HG03025 (cell line): Measurements from ENCODE around the gene NTM.

ENCODE experiments used
- ATAC-seq: cut with Tn5 transposase; IDR thresholded peaks from one replicate; pipeline ENCODE4 v1.9.1; 2021; ENCODE audit warnings: mild to moderate bottlenecking, moderate library complexity; ENCODE audit not compliant: unreplicated experiment, low FRiP score

Gene NTM

DNA sequence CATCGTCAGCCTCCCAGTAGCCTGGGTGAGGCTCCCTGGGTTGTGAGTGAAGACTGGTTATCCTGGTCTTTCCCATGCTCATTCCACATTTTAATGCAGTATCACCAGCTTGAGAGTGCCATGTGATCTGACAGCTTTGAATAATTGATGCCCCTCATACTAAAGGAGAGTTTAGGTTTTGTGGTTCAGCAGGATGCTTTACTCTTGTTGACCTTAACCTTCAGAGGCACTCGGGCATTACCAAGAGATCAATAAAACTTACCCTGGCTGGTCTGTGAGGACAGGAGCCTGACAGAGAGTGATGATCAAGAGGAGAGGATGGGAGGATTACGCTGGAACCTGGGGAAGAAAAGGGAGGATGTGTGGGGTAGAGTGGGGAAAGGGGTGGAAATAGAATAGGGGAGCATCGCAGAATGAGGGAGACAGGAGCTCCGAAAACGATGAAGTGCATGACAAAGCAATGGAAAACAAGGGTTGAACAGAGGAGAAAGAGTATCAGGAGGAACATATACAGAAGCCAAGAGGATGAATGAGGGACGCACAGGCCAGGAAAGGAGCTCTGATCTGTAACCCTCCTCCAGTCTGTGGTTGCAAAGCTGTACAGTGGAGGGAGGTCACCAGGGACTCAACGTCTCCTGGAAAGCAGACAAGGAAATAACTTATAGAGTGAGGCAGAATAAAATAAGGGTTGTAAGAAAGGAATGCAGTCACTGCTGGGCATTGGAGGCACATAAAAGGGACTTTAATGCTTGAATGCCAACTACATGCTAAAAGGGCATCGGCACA lies 594.5 kb downstream of the NTM start:
- no peak for ATAC-seq

- no peak for ATAC-seq
Measured at GRCh38 chr11:131965504-131965903, 595.1 kb downstream of the NTM start.

- no peak for ATAC-seq
Measured at GRCh38 chr11:131966667-131967066, 596.3 kb downstream of the NTM start.

DNA sequence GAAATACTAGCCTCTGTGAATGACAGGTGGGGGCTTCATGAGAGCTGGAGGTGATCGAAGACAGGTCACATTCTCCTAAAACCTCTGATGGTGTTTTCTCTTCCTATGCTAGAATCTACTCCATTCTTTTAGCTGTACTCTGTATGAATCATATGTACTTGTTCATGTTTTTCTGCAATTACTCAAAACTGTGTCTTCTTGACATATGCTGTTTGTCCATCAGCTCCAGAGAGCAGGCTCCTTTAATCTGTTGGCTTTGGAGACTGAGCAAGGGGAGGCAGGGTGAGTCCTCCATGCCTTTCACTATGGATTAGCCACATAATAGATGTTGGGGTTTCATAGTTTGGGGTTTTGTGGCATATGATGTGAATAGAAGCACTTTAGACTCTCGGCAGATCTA lies 598.8 kb downstream of the NTM start:
- no peak for ATAC-seq

GRCh38 chr11:131973061-131973460 lies 602.6 kb downstream of the NTM start:
- ATAC-seq = no peak

- no peak for ATAC-seq
Measured at GRCh38 chr11:131975619-131976018, 605.2 kb downstream of the NTM start.

DNA sequence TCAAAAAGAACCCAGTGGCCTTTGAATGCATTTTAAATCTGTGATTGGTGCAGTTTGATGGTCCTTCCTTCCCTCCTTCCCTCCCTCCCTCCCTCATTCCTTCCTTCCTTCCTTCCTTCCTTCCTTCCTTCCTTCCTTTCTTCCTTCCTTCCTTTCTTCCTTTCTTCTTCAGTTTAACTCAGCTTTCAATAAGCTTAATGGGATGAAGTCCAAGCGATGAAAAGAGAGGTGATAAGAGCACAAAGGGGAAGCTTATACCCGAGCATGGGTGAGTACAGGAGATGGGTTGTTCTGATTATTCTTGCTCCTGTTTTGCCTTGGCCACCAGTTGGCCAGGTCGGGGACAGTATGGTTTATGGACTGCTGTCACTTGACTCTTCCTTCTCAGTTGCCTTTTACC lies 605.6 kb downstream of the NTM start:
- ATAC-seq = no peak

DNA sequence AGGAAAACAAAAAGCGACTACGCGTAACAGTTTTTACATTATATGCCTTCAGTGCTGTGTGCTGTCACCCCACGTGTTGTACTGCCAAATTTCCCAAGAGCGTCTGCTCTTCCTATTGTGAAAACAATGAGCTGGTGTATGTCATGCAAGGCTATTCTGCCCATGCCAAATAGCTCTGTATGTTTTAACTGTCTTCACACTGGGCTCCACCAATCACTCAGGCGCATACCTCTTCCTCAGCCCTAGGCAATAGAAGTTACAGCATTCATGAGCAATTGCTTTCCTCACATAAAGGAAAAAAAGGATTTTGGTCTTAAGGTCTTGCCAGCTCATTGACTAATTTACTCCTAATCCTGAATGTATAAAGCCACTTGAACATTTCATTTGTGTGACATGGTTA lies 606.8 kb downstream of the NTM start:
- no peak for ATAC-seq

- ATAC-seq = no peak
Measured at GRCh38 chr11:131977854-131978253, 607.4 kb downstream of the NTM start.

GRCh38 chr11:131978351-131978750 lies 607.9 kb downstream of the NTM start:
- no peak for ATAC-seq

GRCh38 chr11:131979364-131979763 lies 608.9 kb downstream of the NTM start:
- ATAC-seq = no peak

GRCh38 chr11:131980199-131980598 lies 609.8 kb downstream of the NTM start:
- ATAC-seq = no peak

DNA sequence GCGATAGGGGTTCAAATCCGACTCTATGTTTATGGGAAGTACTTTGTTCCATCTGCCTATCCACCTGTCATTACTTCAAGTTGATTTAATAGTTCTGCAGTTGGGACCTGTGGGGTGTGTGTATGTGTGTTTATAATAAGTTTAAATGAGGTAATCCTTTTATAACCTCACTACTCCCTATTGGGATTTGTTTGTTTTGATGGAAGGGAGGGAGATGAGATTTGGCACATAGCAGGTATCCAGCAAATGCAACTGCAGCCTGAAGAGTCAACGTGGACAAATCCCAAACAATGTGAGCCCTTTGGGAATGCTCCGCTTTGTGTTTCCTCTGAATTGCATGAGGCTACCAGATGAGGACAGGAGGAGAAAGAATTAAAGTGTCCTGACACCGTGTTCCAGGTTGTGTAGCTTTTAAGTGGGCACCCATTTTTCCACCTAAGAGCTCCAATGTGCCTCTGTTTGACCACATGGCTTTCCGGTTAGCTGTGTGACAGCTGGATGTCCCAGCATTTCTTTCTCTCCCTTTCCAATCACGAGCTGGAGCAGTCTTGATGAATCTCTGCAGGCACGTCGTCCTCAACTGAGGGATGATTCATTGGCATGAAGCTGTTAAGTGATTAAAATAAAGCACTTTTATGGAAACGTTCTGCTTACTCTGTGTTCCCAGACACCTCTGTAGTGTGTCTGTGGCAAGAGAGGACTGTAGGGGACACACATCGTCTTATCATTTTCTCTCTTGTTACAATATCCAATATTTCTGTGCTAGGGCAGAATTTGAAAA lies 610.7 kb downstream of the NTM start:
- no peak for ATAC-seq

- ATAC-seq = no peak
Measured at GRCh38 chr11:131982154-131982553, 611.7 kb downstream of the NTM start.

DNA sequence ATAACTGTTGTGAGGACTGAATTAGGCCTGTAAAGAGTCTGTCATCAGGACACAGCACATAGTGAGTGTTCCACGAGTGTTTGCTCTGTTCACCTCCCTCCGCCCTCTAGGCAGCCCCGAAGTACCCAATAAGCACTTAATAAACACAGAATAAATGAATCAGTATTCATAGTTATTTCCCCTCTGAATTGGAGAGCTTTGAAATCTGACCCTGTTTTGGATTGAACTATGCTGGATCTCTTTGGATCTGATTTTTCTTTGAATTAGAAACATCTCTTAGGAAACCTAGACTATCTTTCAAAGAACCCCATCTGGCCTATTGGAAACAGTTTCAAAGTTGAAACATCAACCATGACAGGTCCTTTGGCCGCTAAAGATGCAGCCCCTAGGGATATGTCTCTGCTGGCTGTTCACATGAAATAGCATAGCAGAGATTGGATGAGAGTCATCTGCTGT lies 615.5 kb downstream of the NTM start:
- ATAC-seq = no peak

DNA sequence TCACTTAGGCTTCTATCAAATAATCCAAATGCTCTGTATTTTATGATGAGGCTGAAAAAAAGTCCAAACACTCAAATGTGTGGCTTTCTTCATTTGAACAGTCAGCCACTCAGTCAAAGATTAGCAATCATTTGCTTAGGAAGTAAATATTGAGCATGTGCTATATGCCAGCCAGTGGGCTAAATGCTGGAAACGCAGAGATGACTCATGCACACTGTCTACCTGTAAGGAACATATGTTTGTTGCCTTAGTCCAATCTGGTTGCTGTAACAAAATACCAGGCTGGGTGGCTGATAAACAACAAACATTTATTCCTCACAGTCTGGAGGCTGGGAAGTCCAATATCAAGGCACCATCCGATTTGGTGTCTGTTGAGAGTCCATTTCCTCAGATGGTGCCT lies 617.3 kb downstream of the NTM start:
- ATAC-seq = no peak

- ATAC-seq = no peak
Measured at GRCh38 chr11:131991606-131992005, 621.2 kb downstream of the NTM start.

- ATAC-seq = no peak
Measured at GRCh38 chr11:131993246-131993645, 622.8 kb downstream of the NTM start.

DNA sequence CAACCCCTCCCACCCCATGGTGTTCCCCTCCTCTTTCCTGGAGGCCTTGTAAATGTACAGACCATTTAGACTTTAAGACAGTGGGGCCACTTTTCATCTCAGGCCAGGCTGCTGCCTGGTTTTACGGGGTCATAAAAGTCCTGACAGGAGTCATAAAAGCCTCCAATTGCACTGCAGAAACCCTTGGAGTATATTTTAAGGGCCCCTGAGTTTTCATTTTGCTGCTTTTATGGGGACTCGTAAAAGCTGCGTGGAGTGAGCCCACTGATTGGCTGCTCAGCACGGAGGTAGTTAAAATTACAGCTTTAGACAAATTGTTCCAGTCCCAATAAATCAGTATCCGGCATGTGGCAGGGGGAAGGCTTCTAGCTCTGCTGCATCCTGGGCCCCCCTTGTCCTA lies 627.6 kb downstream of the NTM start:
- no peak for ATAC-seq

DNA sequence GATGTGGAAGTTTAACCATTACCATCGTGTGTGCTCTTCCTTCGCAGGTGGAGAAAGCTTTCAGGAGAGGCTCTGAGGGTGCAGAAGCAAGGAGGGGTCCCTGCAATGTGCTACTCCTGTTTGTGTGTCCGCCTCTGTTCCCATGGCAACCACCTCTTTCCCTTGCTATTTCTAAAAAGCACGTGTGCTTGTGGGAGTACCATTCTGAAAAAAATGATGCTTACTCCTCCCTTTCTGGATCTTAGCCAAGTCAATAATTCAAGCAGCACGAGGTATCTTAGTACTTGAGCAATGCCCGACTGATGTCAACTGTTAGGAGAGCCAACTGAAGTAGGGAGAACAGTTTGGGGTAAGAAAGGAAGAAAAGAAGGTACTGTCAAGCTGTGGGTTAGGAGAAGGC lies 628.7 kb downstream of the NTM start:
- ATAC-seq = no peak

GRCh38 chr11:131999955-132000354 lies 629.5 kb downstream of the NTM start:
- no peak for ATAC-seq

GRCh38 chr11:132005887-132006286 lies 635.5 kb downstream of the NTM start:
- ATAC-seq = no peak
